IMR-90 (cell line): Measurements from ENCODE around the gene SUGCT. TPM values are rescaled to one million over a fixed set of nuclear protein-coding genes. Genes with fewer than 3 reads are reported as not detected.
A peak's percentile ranks its signal among the peaks of the same experiment; 100 is the strongest.

Experiments used
- ATAC-seq: fragments of 200-7000 bp; cut with Tn5 transposase; 2 replicates; pipeline ENCODE4 v1.9.1; 2020; ENCODE audit warnings: low read depth, mild to moderate bottlenecking, moderate library complexity
- BruUV-seq: library from RNA; stranded (reverse); fragments of 400-500 nt; replicated peaks from 2 replicates; lab custom pipeline; 2021; lab: Mats Ljungman, UMichigan
- CTCF ChIA-PET: fragments of 300-600 bp; formaldehyde crosslinking; extraction: SDS; loops from one replicate; lab custom pipeline; 2021; ENCODE audit warnings: antibody characterized with exemption; lab: Yijun Ruan, JAX
- POLR2A ChIA-PET: fragments of 300-600 bp; sonication (Branson Sonifier 250); formaldehyde crosslinking; loops from one replicate; lab custom pipeline; 2022; ENCODE audit warnings: antibody characterized with exemption; ENCODE audit not compliant: unreplicated experiment; lab: Charles Lee
- DNase-seq: peaks from one replicate; pipeline ENCODE4 v3.0.0; 2013
- H2AFZ ChIP-seq: replicated peaks from 2 replicates; pipeline ENCODE3; 2013; ENCODE audit warnings: low read length, mild to moderate bottlenecking; ENCODE audit not compliant: poor library complexity
- H2AK5ac ChIP-seq: 2 replicates; pipeline ENCODE4 v1.6.1; 2013; ENCODE audit warnings: low read depth, low read length, inconsistent platforms
- H2AK9ac ChIP-seq: replicated peaks from 2 replicates; pipeline ENCODE3; 2013; ENCODE audit warnings: mild to moderate bottlenecking, low read depth, low read length, moderate library complexity; ENCODE audit not compliant: poor library complexity
- H2BK120ac ChIP-seq: 2 replicates; pipeline ENCODE4 v1.6.1; 2013; ENCODE audit warnings: low read depth, low read length, inconsistent platforms
- H2BK15ac ChIP-seq: 3 replicates; pipeline ENCODE4 v1.6.1; 2013; ENCODE audit warnings: low read depth, low read length, inconsistent platforms
- H2BK20ac ChIP-seq: 2 replicates; pipeline ENCODE4 v1.6.1; 2013; ENCODE audit warnings: low read depth, mild to moderate bottlenecking, inconsistent platforms, low read length, moderate library complexity
- H2BK5ac ChIP-seq: 2 replicates; pipeline ENCODE4 v1.6.1; 2013; ENCODE audit warnings: mild to moderate bottlenecking, low read depth, low read length, inconsistent platforms; ENCODE audit not compliant: poor library complexity, severe bottlenecking
- H3K14ac ChIP-seq: replicated peaks from 2 replicates; pipeline ENCODE4 v1.6.1; 2013; ENCODE audit warnings: low read depth, low read length, inconsistent platforms
- H3K18ac ChIP-seq: 2 replicates; pipeline ENCODE4 v1.6.1; 2013; ENCODE audit warnings: low read depth, low read length, control low read depth
- H3K23ac ChIP-seq: 2 replicates; pipeline ENCODE4 v1.6.1; 2013; ENCODE audit warnings: low read depth, low read length, inconsistent platforms
- H3K27ac ChIP-seq: 2 replicates; pipeline ENCODE4 v1.5.1; 2013; ENCODE audit warnings: mild to moderate bottlenecking, control low read depth, low read length; ENCODE audit not compliant: insufficient read depth
- H3K27me3 ChIP-seq: 2 replicates; pipeline ENCODE4 v1.6.1; 2013; ENCODE audit warnings: low read length; ENCODE audit not compliant: control insufficient read depth, insufficient read depth
- H3K36me3 ChIP-seq: 2 replicates; pipeline ENCODE4 v1.6.1; 2013; ENCODE audit warnings: low read length, mixed read lengths; ENCODE audit not compliant: control insufficient read depth, insufficient read depth
- H3K4ac ChIP-seq: 2 replicates; pipeline ENCODE4 v1.6.1; 2013; ENCODE audit warnings: low read depth, low read length, inconsistent platforms
- H3K4me1 ChIP-seq: 2 replicates; pipeline ENCODE4 v1.6.1; 2013; ENCODE audit warnings: low read length, mixed read lengths; ENCODE audit not compliant: control insufficient read depth, insufficient read depth
- H3K4me2 ChIP-seq: 2 replicates; pipeline ENCODE4 v1.6.1; 2013; ENCODE audit warnings: low read depth, mild to moderate bottlenecking, control low read depth, low read length, moderate library complexity
- H3K4me3 ChIP-seq: 2 replicates; pipeline ENCODE4 v1.5.1; 2013; ENCODE audit warnings: low read depth, mild to moderate bottlenecking, control low read depth, low read length, moderate library complexity; ENCODE audit not compliant: insufficient read depth
- H3K56ac ChIP-seq: 2 replicates; pipeline ENCODE4 v1.6.1; 2013; ENCODE audit warnings: low read length, inconsistent platforms; ENCODE audit not compliant: insufficient read depth; ENCODE audit errors: extremely low read depth
- H3K79me1 ChIP-seq, 2 experiments: 2 replicates each; pipeline ENCODE4 v1.6.1; 2013; ENCODE audit warnings: low read length in 2 of 2, inconsistent platforms in 1 of 2, low read depth in 1 of 2
- H3K9ac ChIP-seq: 2 replicates; pipeline ENCODE4 v1.6.1; 2013; ENCODE audit warnings: low read depth, low read length, control low read depth
- H3K9me1 ChIP-seq: 2 replicates; pipeline ENCODE4 v1.6.1; 2013; ENCODE audit warnings: low read length, inconsistent platforms; ENCODE audit not compliant: insufficient read depth
- H3K9me3 ChIP-seq: 2 replicates; pipeline ENCODE4 v1.6.1; 2013; ENCODE audit warnings: low read length; ENCODE audit not compliant: control insufficient read depth, insufficient read depth
- H4K20me1 ChIP-seq: 2 replicates; pipeline ENCODE4 v1.6.1; 2013; ENCODE audit warnings: low read length, inconsistent platforms; ENCODE audit not compliant: insufficient read depth
- H4K5ac ChIP-seq: 2 replicates; pipeline ENCODE4 v1.6.1; 2013; ENCODE audit warnings: mild to moderate bottlenecking, low read depth, low read length, control low read depth
- H4K8ac ChIP-seq, 2 experiments: 2 replicates each; pipeline ENCODE4 v1.6.1; 2013; ENCODE audit warnings: low read depth in 2 of 2, low read length in 2 of 2, control low read depth in 1 of 2, inconsistent platforms in 1 of 2
- H4K91ac ChIP-seq: 2 replicates; pipeline ENCODE4 v1.6.1; 2013; ENCODE audit warnings: low read depth, low read length, inconsistent platforms; ENCODE audit not compliant: insufficient read depth
- BHLHE40 ChIP-seq: fragments of 150-350 bp; IDR thresholded peaks from 2 replicates; pipeline ENCODE4 v1.6.1; 2016; ENCODE audit warnings: mild to moderate bottlenecking, low read depth, low read length
- CEBPB ChIP-seq: IDR thresholded peaks from 2 replicates; pipeline ENCODE4 v1.6.1; 2012; ENCODE audit warnings: low read depth, low read length, improper control_type of control experiment
- CHD1 ChIP-seq: IDR thresholded peaks from 2 replicates; pipeline ENCODE4 v1.6.1; 2012; ENCODE audit warnings: low read depth, low read length, improper control_type of control experiment
- FOS ChIP-seq: fragments of 150-350 bp; IDR thresholded peaks from 2 replicates; pipeline ENCODE4 v1.6.1; 2016; ENCODE audit warnings: low read depth, low read length
- MAFK ChIP-seq: IDR thresholded peaks from 2 replicates; pipeline ENCODE4 v1.6.1; 2012; ENCODE audit warnings: low read depth, low read length, improper control_type of control experiment
- USF2 ChIP-seq: fragments of 150-350 bp; IDR thresholded peaks from 2 replicates; pipeline ENCODE4 v1.6.1; 2017; ENCODE audit warnings: mild to moderate bottlenecking, antibody characterized with exemption, low read length, low read depth
- WGBS, 2 experiments: methylation state at CpG; one replicate each; pipeline versions ENCODE4 v1.1.5 to v1.1.7; 2013; ENCODE audit warnings: missing lambda C conversion rate in 2 of 2; ENCODE audit not compliant: insufficient read length in 1 of 2; ENCODE audit errors: extremely low coverage in 2 of 2; 5-methylcytosine and 5-hydroxymethylcytosine counted together
- dilution Hi-C: fragments of 300-500 bp; cut with HindIII; formaldehyde crosslinking; loops from one replicate; pipeline ENCODE4 v1.14.3; 2018; ENCODE audit warnings: low sequenced_read_pairs; ENCODE audit not compliant: unreplicated experiment
- in situ Hi-C: fragments of 300-500 bp; cut with MboI; formaldehyde crosslinking; loops from 3 replicates; pipeline ENCODE4 v1.14.3; 2019; ENCODE audit warnings: low sequenced_read_pairs, inconsistent platforms, mixed read lengths
- intact Hi-C: fragments of 100-400 bp; cut with micrococcal nuclease; formaldehyde crosslinking; loops from 2 replicates; pipeline ENCODE4 v1.10.0; 2022
- polyA plus RNA-seq, 3 experiments: library from polyadenylated mRNA; depleted of rRNA; stranded (reverse); fragments of >200 nt; gene quantifications; 2 replicates each; pipeline ENCODE4 v1.2.3, GENCODE V29; 2012; ENCODE audit warnings: low replicate concordance in 1 of 3
- total RNA-seq: library from RNA; depleted of rRNA; stranded (reverse); fragments of >200 nt; gene quantifications from 2 replicates; pipeline ENCODE4 v1.2.3, GENCODE V29; 2012

The SUGCT gene
- total and polyA plus RNA-seq, 2 of the 4 experiments (the other 2 are of a cell fraction): 5.9 to 8.3 TPM

DNA sequence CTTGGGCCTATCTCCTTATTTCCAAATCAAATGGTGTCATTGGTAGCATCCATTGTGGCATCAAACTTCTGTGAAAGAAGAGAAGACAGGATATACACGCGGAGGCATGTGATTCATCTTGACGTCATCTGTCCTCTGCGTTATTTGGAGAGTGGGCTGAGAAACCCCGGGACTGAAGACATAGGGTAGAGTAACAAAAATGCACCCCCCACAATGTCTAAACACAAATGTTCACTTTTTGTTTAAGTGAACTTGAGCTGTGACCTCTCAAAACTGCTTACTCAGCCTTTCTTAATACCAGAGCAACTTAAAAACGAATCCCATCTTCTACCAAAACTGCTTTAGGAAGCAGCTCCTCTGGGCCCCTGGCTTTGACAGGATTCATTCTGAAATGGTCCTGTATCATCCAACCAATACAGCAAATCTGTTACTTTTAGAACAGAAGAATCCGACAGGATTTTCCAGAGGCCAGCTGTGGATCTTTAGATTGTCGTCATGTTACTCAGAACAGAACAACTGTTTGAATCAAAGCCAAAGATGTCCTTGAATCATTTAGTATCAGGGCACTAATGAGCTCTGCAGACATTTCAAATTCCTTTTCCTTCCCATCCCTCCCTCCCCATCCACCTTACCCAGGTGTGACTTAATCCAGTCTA lies 438.1 kb downstream of the SUGCT start:
- Histone ChIP-seq H3K9me1 (peaks cover 13% of the 10 kb centered on the region; the same call in 1 of the 2 replicates), H3K4me3 (no peak overlapping the region), H3K23ac (no peak overlapping the region), H3K4me2 (peak overlapping the region; percentile 12; the same call in 1 of the 2 replicates), H3K27ac (no peak overlapping the region), H4K5ac (no peak overlapping the region), H3K18ac (peak overlapping the region; percentile 26; the same call in 1 of the 2 replicates), H2AK9ac (no peak overlapping the region), H3K36me3 (no peaks in the 10 kb centered on the region), H2AK5ac (0 out of 2 replicates have a peak overlapping the region, but pooled peaks have one; percentile 11), H3K4ac (peak overlapping the region; percentile 50; the same call in 1 of the 2 replicates), H3K14ac (no peak overlapping the region), H2BK120ac (peak overlapping the region; percentile 68; the same call in 1 of the 2 replicates), H3K9me3 (no peaks in the 10 kb centered on the region; the same call in 1 of the 2 replicates), H2BK5ac (peak overlapping the region; percentile 21), H4K91ac (0 out of 2 replicates have a peak overlapping the region, but pooled peaks have one; percentile 14), H3K27me3 (no peaks in the 10 kb centered on the region), H3K56ac (no peak overlapping the region), H2BK20ac (peak overlapping the region; percentile 38; the same call in 1 of the 2 replicates), H4K8ac (peak overlapping the region in 1 of 2 experiments; percentile 20; a peak in 1 of 4 replicates), H2AFZ (peak overlapping the region; percentile 46), H3K79me1 (no peaks in the 10 kb centered on the region; a peak in 1 of 4 replicates), H3K4me1 (peaks cover 2% of the 10 kb centered on the region; the same call in 1 of the 2 replicates), H2BK15ac (peak overlapping the region; percentile 51; the same call in 1 of the 3 replicates), H4K20me1 (no peaks in the 10 kb centered on the region), H3K9ac (no peak overlapping the region)
- DNase-seq: peak; percentile 93
- intact Hi-C loops (no loop called here), in situ Hi-C loops (no loop called here), dilution Hi-C loops (no loop called here)
- WGBS, 2 experiments: 40% methylated on average over 1 of the region's 8 CpGs; no CpG with 5 or more reads in 1 of the 2 experiments
- CTCF ChIA-PET: no interaction called here
- TF ChIP-seq USF2 (peak; percentile 42; the same call in 1 of the 2 replicates), CEBPB (peak; percentile 25; the same call in 1 of the 2 replicates), BHLHE40 (no peak), MAFK (peak; percentile 100), CHD1 (no peak), FOS (0 out of 2 replicates have a peak, but pooled peaks have one; percentile 13)
- peak; percentile 66 for ATAC-seq
- POLR2A ChIA-PET: no interaction called here
- BruUV-seq: no TSS peak
